Osteoblast (primary cell): Measurements from ENCODE around the gene CD63. TPM values are rescaled to one million over a fixed set of nuclear protein-coding genes. Genes with fewer than 3 reads are reported as not detected.

Experiments
- DNase-seq: peaks from one replicate; pipeline ENCODE4 v3.0.0; 2011; ENCODE audit warnings: low spot score, mixed read lengths; ENCODE audit not compliant: insufficient read length; ENCODE audit errors: missing footprints
- H2AFZ ChIP-seq: 2 replicates; pipeline ENCODE4 v1.6.0; 2011; ENCODE audit warnings: mild to moderate bottlenecking, low read length
- H3K27ac ChIP-seq: 2 replicates; pipeline ENCODE4 v1.5.1; 2011; ENCODE audit warnings: mild to moderate bottlenecking, low read depth, low read length, moderate library complexity
- H3K27me3 ChIP-seq: 2 replicates; pipeline ENCODE4 v1.6.0; 2012; ENCODE audit warnings: mild to moderate bottlenecking, control low read depth, inconsistent platforms, low read length, moderate library complexity; ENCODE audit not compliant: insufficient read depth
- H3K36me3 ChIP-seq: 2 replicates; pipeline ENCODE4 v1.5.1; 2011; ENCODE audit warnings: mild to moderate bottlenecking, low read length, control low read depth, moderate library complexity; ENCODE audit not compliant: insufficient read depth
- H3K4me1 ChIP-seq: 2 replicates; pipeline ENCODE4 v1.5.1; 2011; ENCODE audit warnings: mild to moderate bottlenecking, low read length, control low read depth, moderate library complexity; ENCODE audit not compliant: insufficient read depth
- H3K4me2 ChIP-seq: 2 replicates; pipeline ENCODE4 v1.6.0; 2011; ENCODE audit warnings: mild to moderate bottlenecking, low read length; ENCODE audit not compliant: insufficient read depth
- H3K4me3 ChIP-seq: fragments of 200-600 bp; sonication (generic); 3 replicates; pipeline ENCODE4 v1.5.1; 2012; ENCODE audit warnings: mild to moderate bottlenecking, low read length, inconsistent platforms; ENCODE audit not compliant: insufficient read depth
- H3K79me2 ChIP-seq: 2 replicates; pipeline ENCODE4 v1.6.0; 2012; ENCODE audit warnings: mild to moderate bottlenecking, low read length, control low read depth, inconsistent platforms; ENCODE audit not compliant: insufficient read depth
- H3K9me3 ChIP-seq: 2 replicates; pipeline ENCODE4 v1.5.1; 2011; ENCODE audit warnings: low read depth, low read length, control low read depth
- H4K20me1 ChIP-seq: 2 replicates; pipeline ENCODE4 v1.6.0; 2012; ENCODE audit warnings: mild to moderate bottlenecking, low read length, control low read depth; ENCODE audit not compliant: insufficient read depth
- CTCF ChIP-seq: IDR thresholded peaks from 2 replicates; pipeline ENCODE4 v1.5.1; 2011; ENCODE audit warnings: mild to moderate bottlenecking, low read depth, low read length, moderate library complexity; ENCODE audit errors: extremely low read depth
- total RNA-seq: library from RNA; depleted of rRNA; stranded (reverse); fragments of >200 nt; gene quantifications from 2 replicates; pipeline ENCODE4 v1.2.3, GENCODE V29; 2012

The CD63 gene
- total RNA-seq, 1 donor = 3,072 TPM

- H2AFZ ChIP-seq = peak within 1 kb of the TSS; percentile 82
- peak within 1 kb of the TSS; percentile 83 for H3K4me2 ChIP-seq
- no peaks in the 10 kb centered on the region for H4K20me1 ChIP-seq
- peaks cover 6% of the 10 kb centered on the region for H3K79me2 ChIP-seq
- H3K4me3 ChIP-seq = peak within 1 kb of the TSS; percentile 71
- TF ChIP-seq CTCF = no peak
- no peaks in the 10 kb centered on the region for H3K9me3 ChIP-seq
- no peaks in the 10 kb centered on the region for H3K36me3 ChIP-seq
- peaks cover 73% of the 10 kb centered on the region for H3K4me1 ChIP-seq
- peak; percentile 95 for DNase-seq
- no peaks in the 10 kb centered on the region for H3K27me3 ChIP-seq
- peak within 1 kb of the TSS; percentile 82 for H3K27ac ChIP-seq
Observed at GRCh38 chr12:55715833-55716581, 12.8 kb downstream of the CD63 start, which contains the start of gene BLOC1S1. Gene BLOC1S1 (plus strand): TSS chr12:55716046. CDS start chr12:55716052, 6 bp downstream.

- Histone ChIP-seq H3K9me3 (no peaks in the 10 kb centered on the region), H3K4me1 (peaks cover 66% of the 10 kb centered on the region), H3K79me2 (peaks cover 6% of the 10 kb centered on the region), H3K36me3 (no peaks in the 10 kb centered on the region), H3K27me3 (no peaks in the 10 kb centered on the region), H4K20me1 (no peaks in the 10 kb centered on the region), H3K4me3 (peak overlapping the region; percentile 71), H2AFZ (peak overlapping the region; percentile 82), H3K27ac (peak overlapping the region; percentile 82), H3K4me2 (peak overlapping the region; percentile 83)
- peak; percentile 81 for DNase-seq
- no peak for TF ChIP-seq CTCF
Observed at GRCh38 chr12:55715169-55715764, 13.5 kb downstream of the CD63 start.

- peaks cover 64% of the 10 kb centered on the region for H3K4me1 ChIP-seq
- no peak overlapping the region for H2AFZ ChIP-seq
- H3K27ac ChIP-seq = peak overlapping the region; percentile 71
- no peaks in the 10 kb centered on the region for H3K79me2 ChIP-seq
- no peak for TF ChIP-seq CTCF
- no peaks in the 10 kb centered on the region for H3K36me3 ChIP-seq
- no peaks in the 10 kb centered on the region for H4K20me1 ChIP-seq
- no peaks in the 10 kb centered on the region for H3K27me3 ChIP-seq
- H3K9me3 ChIP-seq = no peaks in the 10 kb centered on the region
- H3K4me3 ChIP-seq = no peak overlapping the region
- peak overlapping the region; percentile 36 for H3K4me2 ChIP-seq
- DNase-seq = peak; percentile 97
Observed at GRCh38 chr12:55713721-55714120, 15.1 kb downstream of the CD63 start.
